Stimulated activated CD4-positive, alpha-beta T cell treated with anti-CD3 and anti-CD28 coated beads, Interleukin-12 subunit alpha, Interleukin-12 subunit beta, amount 100 ng/mL, for 4 hours (primary cell): Measurements from ENCODE around the gene MEX3D.

ENCODE experiments used
- DNase-seq: peaks from one replicate; pipeline ENCODE4 v3.0.0-alpha.2; 2020

Gene MEX3D

DNA sequence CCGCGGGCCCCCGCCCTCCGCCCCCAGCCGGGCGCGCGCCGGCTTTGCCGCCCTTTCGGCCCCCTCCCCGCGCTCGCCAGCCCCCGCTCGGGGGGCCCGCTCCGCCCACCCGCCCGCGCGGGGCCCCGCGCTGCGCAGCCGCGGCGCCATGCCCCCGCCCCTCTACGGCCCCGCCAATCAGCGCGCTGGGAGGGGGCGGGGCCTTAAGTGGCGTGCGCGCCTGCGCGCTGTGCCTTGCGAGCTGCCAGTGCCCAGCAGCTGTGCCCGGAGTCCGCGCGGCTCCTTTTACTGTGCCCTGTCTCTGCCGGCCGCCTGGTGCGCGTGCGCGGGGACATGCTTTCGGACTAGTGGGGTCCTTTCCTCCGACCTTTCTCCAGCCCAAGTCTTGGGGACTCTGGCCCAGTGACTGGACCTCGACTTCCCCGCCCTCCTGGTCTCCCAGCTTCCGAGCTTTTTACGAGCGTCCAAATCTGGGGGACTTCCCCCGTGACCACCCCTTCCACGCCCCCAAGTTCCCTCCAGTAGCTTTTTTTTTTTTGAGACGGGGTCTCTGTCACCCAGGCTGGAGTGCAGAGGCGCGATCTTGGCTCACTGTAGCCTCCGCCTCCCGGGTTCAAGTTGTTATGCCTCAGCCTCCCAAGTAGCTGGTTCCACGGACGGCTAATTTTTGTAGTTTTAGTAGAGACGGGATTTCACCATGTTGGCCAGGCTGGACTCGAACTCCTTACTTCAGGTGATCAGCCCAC, 24.8 kb upstream of the MEX3D start, which contains the start of gene MBD3:
MBD3 (minus strand) TSS at position 111 of the 746 bp plus-strand sequence. CDS start 234 bp downstream, outside the sequence.
- peak; percentile 85 for DNase-seq

- DNase-seq: peak; percentile 82
Measured at GRCh38 chr19:1592024-1592754, 24.1 kb upstream of the MEX3D start.

DNA sequence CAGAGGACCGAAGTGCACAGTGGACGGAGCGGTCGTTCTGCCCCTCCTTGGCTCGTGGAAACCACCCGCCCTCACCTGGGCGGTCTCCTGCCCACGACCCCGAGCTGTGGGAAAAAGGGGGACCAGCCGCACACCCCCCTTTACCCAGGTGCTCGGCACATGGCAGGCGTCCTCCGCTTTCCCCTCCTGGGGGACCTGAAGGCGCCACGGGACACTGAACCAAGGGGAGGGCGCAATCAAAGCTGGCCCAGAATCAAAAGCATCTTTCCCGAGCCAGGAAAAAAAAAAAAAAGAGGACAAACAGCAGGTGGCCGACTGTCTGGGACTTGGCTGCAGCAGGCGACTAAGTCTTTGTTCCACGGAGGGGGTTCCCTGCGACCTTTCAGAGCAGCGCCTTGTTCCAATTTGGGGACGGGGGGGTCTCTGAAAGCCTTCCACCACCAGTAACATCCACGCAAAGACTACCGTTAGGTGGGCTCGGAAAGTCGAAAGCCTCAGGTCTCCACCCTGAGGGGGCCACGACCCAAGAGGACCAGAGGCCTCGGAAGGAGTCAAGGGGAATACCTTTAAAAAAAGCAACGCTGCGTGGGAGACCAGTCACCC, 23.4 kb upstream of the MEX3D start:
- no peak for DNase-seq

GRCh38 chr19:1590641-1591397, 22.7 kb upstream of the MEX3D start:
- DNase-seq: peak; percentile 30

DNA sequence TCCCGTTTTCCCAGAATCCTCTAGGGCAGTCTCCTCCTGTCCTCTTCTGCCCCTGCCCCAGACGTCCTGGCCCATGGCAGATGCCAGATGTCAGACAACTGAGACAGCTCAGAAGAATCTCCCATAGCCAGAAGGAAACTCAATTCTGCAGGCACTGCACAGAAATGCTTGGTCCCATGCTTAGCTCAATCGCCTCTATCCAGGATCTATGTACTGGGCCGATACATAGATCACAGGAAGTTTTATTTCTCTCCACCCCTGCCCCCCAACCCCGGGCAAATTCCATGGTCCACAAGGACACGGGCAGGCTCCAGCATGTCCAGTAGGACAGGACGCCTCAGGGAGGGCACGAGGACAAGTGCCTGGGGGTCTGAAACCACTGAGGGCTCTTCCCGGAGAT, 19.7 kb upstream of the MEX3D start:
- no peak for DNase-seq

- no peak for DNase-seq
Measured at GRCh38 chr19:1585243-1585580, 17.1 kb upstream of the MEX3D start.

DNA sequence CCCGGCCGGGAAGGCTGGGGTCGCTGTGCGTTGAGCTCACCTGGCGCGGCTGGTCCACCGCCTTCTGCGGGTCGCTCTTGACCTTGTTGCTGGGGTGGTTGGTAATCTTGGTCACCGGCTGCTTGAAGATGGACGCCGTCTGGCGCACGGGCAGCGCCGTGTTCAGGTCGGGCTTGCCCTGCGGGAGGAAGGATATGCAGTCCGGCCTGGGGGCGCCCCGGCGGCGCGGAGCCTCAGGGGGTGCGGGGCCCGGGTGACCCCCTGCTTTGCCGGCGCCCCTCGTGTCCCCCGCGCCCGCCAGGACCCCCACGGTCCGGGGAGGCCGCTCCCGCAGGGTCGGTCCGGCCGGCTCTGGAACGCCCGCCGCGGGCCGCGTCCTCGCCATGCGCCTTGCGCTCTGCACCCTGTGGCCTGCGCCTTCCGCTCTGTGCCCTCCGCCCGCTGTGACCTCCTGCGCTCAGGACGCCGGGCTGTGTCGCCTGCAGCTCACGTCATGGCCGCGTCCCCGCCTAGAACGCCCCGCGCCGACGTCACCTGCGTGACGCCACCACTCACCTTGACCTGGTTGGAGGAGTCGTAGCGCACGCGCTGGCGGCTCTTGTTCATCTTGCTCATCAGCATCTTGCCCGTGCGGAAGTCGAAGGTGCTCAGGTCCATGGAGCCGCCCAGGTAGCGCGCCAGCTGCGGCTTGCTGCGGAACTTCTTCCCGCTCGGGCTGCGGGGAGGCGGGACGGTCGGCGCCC, 16.5 kb upstream of the MEX3D start:
- no peak for DNase-seq

DNA sequence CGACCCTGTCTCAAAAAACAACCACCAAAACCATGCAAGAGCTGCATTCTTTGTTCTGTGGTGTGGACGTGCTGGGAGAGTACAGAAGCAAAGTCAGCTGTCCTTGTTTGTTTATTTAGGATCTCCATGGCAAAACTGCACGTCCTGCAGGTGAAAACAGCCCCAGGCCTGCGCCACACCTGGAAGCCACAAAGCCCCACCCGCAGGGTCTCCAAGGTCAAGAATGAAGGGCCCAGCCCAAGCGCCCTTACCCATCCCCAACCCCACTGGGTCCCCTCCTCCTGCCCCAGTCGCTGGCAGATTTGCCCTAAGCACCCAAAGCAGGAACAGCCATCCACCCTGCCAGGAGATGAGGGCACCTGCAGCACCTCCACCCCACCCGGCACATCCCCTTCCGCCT, 14.1 kb upstream of the MEX3D start:
- DNase-seq: no peak

DNA sequence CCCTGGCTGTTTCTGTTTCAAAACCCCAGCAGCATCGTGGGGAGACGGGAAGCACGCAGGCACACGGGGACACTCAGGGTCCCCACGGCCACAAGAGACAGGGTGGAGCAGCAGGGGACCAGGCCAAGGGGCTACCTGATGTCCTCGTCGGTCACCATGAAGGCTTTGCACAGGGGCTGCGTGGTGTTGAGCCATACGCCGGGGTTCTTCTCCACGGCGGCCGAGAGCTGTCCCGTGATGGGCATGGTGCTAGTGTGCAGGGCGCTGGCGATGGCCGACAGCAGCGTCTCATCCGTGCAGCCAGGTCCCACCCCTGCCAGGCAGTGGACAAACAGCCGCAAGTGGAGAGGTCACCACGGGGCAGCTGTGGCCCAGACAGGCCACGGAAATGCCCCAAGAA, 12.8 kb upstream of the MEX3D start:
- DNase-seq: no peak

- DNase-seq: no peak
Measured at GRCh38 chr19:1580382-1580781, 12.3 kb upstream of the MEX3D start.

- DNase-seq: no peak
Measured at GRCh38 chr19:1579222-1579621, 11.1 kb upstream of the MEX3D start.

GRCh38 chr19:1577929-1578618, 9.9 kb upstream of the MEX3D start:
- no peak for DNase-seq

GRCh38 chr19:1577090-1577928, 9.2 kb upstream of the MEX3D start:
- no peak for DNase-seq

GRCh38 chr19:1576242-1577089, 8.3 kb upstream of the MEX3D start:
- no peak for DNase-seq

DNA sequence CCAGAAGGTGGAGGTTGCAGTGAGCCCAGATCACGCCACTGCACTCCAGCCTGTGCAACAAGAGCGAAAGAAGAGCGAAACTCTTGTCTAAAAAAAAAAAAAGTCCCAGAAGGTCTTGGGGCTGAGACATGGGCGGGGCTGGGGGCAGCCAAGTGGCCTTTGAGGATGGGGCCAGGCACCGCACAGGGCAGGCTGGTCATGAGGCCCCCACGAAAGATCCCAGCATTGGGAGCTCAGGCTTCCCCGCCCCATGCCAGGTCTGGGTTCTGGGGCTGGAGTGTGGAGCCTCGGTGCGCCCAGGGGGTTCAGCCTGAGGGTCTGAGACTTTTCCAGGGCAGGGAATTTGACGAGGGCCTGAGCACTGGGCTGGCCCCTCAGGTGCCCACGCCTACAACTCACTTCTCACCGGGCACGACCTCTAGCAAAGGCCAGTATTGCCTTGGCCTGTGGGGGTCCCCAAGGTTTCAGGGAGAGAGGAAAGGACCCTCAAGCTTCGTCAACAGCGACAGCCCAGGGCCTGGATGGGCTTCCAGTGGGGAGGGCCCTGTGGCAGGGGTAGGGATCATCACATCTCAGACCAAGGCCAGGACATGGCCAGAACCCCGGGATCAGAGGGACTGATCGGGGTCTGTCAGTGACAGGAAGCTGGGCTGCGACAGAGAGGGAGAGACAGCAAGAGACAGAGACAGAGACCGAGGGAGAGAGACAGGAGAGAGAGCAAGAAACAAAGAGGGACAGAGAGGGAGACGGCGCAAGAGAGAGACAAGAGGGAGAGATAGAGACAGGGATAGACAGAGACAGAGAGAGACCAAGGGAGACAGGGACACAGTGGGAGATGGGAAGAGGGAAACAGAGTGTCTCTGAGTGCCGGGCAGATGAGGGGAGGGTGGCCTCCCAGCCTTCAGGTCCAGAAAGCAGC, 7.5 kb upstream of the MEX3D start:
- DNase-seq: no peak

GRCh38 chr19:1574354-1575136, 6.4 kb upstream of the MEX3D start:
- no peak for DNase-seq

DNA sequence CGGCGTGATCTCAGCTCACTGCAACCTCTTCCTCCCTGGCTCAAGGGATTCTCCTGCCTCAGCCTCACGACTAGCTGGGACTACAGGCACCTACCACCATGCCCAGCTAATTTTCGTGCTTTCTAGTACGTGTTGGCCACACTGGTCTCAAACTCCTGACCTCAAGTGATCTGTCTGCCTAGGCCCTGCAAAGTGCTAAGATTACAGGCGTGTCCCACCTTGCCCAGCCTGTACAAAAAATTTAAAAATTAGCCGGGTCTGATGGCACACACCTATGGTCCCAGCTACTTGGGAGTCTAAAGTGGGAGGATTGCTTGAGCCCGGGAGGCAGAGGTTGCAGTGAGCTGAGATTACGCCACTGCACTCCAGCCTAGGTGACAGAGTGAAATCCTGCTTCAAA, 4.7 kb upstream of the MEX3D start:
- no peak for DNase-seq

DNA sequence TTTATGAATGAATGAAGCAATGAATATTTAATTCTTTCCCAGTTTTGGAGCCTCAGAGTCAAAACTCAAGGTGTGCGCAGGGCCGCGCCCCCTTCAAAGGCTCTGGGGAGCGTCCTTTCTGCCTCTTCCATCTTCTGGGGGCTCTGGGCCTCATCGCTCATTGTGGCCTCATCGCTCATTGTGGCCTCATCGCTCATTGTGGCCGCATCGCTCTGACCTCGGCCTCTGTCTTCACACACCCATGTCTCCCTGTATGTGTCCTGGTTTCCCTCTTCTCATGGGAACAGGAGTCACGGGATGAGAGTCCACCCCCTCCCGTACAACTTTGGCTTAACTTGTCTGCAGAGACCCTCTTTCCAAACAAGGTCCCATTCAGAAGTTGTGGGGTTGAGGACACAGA, 3.2 kb upstream of the MEX3D start:
- DNase-seq: no peak
